Measurements from ENCODE around the gene EIF2D. TPM values are rescaled to one million over a fixed set of nuclear protein-coding genes. Genes with fewer than 3 reads are reported as not detected.

EIF2D gene
- total RNA-seq, 6 donors from 2014 or later: 32.6 to 84.9 (median 45.4) TPM

DNA sequence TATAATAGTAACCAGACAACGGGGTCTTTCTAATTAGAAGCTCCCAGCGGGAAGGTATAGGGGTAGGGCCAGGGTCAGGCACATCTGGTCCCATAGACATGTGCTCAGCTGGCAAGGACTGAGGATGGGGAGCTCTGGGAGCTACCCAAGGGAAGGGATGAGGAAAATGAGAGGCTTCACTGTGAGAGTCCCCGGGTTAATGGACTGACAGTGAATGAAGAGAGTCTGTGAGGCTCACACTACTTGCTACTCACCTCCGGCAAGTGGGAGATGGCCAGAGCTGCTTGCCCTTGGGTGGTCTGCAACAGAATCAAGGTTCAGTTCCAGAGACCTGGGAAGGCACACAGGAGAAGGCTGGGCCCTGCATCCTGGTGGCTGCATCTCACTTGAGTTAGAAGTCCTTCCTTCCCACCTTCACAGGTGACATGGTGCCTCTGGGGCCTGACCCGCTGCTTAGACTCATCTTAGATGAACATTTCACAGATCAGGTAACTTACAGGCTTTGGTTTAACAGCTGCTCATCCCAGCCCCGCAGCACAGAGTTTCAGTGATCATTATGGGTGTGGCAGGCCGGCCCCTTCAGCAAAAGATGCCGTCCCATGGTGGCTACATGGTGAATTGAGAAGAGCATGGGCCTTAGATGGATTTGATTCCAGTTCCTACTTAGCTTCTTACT is 31.7 kb downstream of the EIF2D start:
- Histone ChIP-seq H3K4me3 (no peak overlapping the region), H3K9me3 (no peaks in the 10 kb centered on the region), H3K36me3 (peaks cover 16 to 28% (median 20%) of the 10 kb centered on the region in 4 donors), H3K27me3 (no peaks in the 10 kb centered on the region), H3K27ac (peak overlapping the region; percentile 75 to 89 (median 78)), H3K4me1 (peaks cover 42 to 85% (median 74%) of the 10 kb centered on the region in 4 donors)
- 86 to 91% methylated on average over 8 of the region's 8 CpGs for WGBS, 2 donors
- DNase-seq (no peak), ATAC-seq (ENCODE audit: low FRiP score in 2 of 2) (no peak)
- TF ChIP-seq EP300 (IDR thresholded peaks at IDR 0.05) (no peak), POLR2A (IDR thresholded peaks at IDR 0.05) (no peak), POLR2AphosphoS5 (IDR thresholded peaks at IDR 0.05) (no peak)
- TF ChIP-seq, protein P1, sequence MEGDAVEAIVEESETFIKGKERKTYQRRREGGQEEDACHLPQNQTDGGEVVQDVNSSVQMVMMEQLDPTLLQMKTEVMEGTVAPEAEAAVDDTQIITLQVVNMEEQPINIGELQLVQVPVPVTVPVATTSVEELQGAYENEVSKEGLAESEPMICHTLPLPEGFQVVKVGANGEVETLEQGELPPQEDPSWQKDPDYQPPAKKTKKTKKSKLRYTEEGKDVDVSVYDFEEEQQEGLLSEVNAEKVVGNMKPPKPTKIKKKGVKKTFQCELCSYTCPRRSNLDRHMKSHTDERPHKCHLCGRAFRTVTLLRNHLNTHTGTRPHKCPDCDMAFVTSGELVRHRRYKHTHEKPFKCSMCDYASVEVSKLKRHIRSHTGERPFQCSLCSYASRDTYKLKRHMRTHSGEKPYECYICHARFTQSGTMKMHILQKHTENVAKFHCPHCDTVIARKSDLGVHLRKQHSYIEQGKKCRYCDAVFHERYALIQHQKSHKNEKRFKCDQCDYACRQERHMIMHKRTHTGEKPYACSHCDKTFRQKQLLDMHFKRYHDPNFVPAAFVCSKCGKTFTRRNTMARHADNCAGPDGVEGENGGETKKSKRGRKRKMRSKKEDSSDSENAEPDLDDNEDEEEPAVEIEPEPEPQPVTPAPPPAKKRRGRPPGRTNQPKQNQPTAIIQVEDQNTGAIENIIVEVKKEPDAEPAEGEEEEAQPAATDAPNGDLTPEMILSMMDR (IDR thresholded peaks at IDR 0.05): no peak

GRCh38 chr1:206579747-206580437 is 32.4 kb downstream of the EIF2D start:
- Histone ChIP-seq H3K27me3 (no peaks in the 10 kb centered on the region), H3K4me1 (peaks cover 46 to 85% (median 77%) of the 10 kb centered on the region in 4 donors), H3K27ac (peak overlapping the region; percentile 75 to 89 (median 78)), H3K4me3 (no peak overlapping the region), H3K36me3 (peaks cover 12 to 21% (median 15%) of the 10 kb centered on the region in 4 donors), H3K9me3 (no peaks in the 10 kb centered on the region)
- WGBS, 2 donors: 65 to 66% methylated on average over 8 to 11 of the region's 11 CpGs
- no peak for TF ChIP-seq EP300 (IDR thresholded peaks at IDR 0.05)
- TF ChIP-seq POLR2AphosphoS5 (IDR thresholded peaks at IDR 0.05): peak; percentile 86 to 93
- TF ChIP-seq, protein P1 (IDR thresholded peaks at IDR 0.05): no peak
- TF ChIP-seq POLR2A (IDR thresholded peaks at IDR 0.05): peak in 2 of 4 donors; percentile 11 to 62
- DNase-seq: peak in 1 of 2 donors; percentile 92
- peak; percentile 68 to 79 for ATAC-seq (ENCODE audit: low FRiP score in 2 of 2)

DNA sequence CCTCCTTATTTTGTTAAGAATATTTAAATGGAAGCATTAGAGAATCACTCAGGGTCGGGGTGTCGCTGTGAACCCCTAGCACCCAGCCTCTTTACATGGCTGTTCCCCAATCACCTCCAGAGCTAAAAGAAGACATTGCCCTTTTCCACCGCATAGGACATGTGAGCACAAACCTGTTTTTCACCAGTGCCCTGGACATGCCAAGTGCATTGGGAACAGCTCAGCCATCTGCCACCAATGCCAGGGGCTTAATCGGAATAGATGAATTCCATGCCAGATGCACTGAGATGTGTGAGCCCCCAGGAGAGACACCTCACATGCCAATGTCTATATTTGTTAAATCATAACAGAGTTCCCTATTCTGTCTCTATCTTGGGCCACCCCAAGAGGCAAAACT is 33.3 kb downstream of the EIF2D start:
- Histone ChIP-seq H3K9me3 (no peaks in the 10 kb centered on the region), H3K4me1 (peaks cover 51 to 85% (median 76%) of the 10 kb centered on the region in 4 donors), H3K27ac (peak overlapping the region; percentile 75 to 89 (median 78)), H3K27me3 (no peaks in the 10 kb centered on the region), H3K36me3 (peaks cover 3 to 12% (median 7%) of the 10 kb centered on the region in 4 donors), H3K4me3 (no peak overlapping the region)
- TF ChIP-seq POLR2AphosphoS5 (IDR thresholded peaks at IDR 0.05) (no peak), EP300 (IDR thresholded peaks at IDR 0.05) (no peak), POLR2A (IDR thresholded peaks at IDR 0.05) (no peak)
- TF ChIP-seq, protein P1 (IDR thresholded peaks at IDR 0.05): no peak
- no peak for ATAC-seq (ENCODE audit: low FRiP score in 2 of 2)
- WGBS, 2 donors: 91 to 96% methylated on average over 3 to 4 of the region's 4 CpGs
- no peak for DNase-seq

DNA sequence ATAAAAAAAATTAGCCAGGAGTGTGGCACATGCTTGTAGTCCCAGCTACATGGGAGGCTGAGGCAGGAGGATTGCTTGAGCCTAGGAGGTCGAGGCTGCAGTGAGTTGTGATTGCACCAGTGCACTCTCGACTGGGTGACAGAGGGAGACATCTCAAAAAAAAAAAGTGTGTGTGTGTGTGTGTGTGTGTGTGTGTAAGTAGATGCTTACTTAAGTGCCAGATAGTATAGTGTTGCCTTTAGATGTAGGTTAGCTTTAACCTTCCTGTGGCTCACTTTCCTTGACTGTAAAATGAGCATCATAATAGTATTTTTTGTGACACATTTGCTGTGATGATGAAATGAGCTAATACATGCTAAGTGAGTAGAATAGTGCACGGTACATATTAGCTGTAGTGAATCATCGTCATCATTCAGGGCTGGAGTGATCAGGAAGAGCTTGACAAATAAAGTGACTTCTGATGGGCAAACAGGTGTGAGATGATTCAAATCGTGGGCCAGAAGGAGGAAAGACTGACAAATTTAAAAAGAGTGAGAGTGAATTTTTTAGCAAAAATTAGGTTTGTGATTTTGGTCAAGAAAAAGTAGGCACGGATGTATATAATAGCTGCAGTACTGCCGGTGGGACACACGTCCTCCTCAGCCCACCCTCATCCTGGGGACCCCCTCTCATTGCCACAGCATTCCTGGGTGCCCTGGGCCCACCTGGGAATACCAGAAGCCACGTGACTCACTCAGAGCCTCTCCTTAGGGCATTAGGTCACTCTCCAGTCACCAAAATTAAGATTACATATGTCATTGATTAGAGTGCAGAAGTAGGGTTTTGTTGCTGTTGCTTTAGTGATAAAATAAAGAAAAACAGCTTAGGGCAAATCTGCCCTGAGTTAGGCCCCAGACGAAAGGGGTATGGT is 33.9 kb downstream of the EIF2D start:
- no peak for ATAC-seq (ENCODE audit: low FRiP score in 2 of 2)
- peaks cover 46 to 85% (median 73%) of the 10 kb centered on the region in 4 donors for H3K4me1 ChIP-seq
- peaks cover 0 to 6% (median 2%) of the 10 kb centered on the region in 4 donors for H3K36me3 ChIP-seq
- DNase-seq: no peak
- 65 to 71% methylated on average over 10 of the region's 10 CpGs for WGBS, 2 donors
- no peaks in the 10 kb centered on the region for H3K9me3 ChIP-seq
- H3K27me3 ChIP-seq: no peaks in the 10 kb centered on the region
- H3K27ac ChIP-seq: peak overlapping the region; percentile 75 to 89 (median 78)
- H3K4me3 ChIP-seq: no peak overlapping the region
- TF ChIP-seq POLR2A (IDR thresholded peaks at IDR 0.05) (no peak), EP300 (IDR thresholded peaks at IDR 0.05) (no peak), POLR2AphosphoS5 (IDR thresholded peaks at IDR 0.05) (no peak)
- TF ChIP-seq, protein P1 (IDR thresholded peaks at IDR 0.05): no peak

Measured in upper lobe of left lung (tissue), 6 donors.